Kidney epithelial cell (primary cell): ENCODE results near the gene BBIP1. TPM values are rescaled to one million over a fixed set of nuclear protein-coding genes. Genes with fewer than 3 reads are reported as not detected.
"Not testable (repeated sequence)": the region's sequence is repeated elsewhere in the genome, so short reads cannot be mapped to it uniquely, and the experiment has no call there.

ENCODE experiments used
- DNase-seq: peaks from one replicate; pipeline ENCODE4 v3.0.0-alpha.2; 2010; ENCODE audit warnings: low read depth
- H3K27me3 ChIP-seq: 2 replicates; pipeline ENCODE4 v1.6.0; 2011; ENCODE audit warnings: low read length; ENCODE audit not compliant: control insufficient read depth, insufficient read depth
- H3K36me3 ChIP-seq: 2 replicates; pipeline ENCODE4 v1.5.1; 2011; ENCODE audit warnings: low read length; ENCODE audit not compliant: control insufficient read depth, insufficient read depth
- H3K4me3 ChIP-seq: 2 replicates; pipeline ENCODE4 v1.5.1; 2011; ENCODE audit warnings: low read depth, mild to moderate bottlenecking, control low read depth, low read length
- CTCF ChIP-seq: IDR thresholded peaks from 2 replicates; pipeline ENCODE4 v1.5.1; 2011; ENCODE audit warnings: mild to moderate bottlenecking, moderate library complexity, low read length, control low read depth, inconsistent platforms; ENCODE audit not compliant: insufficient read depth, poor library complexity, severe bottlenecking
- total RNA-seq: library from RNA; depleted of rRNA; stranded (reverse); fragments of >200 nt; gene quantifications from 2 replicates; pipeline ENCODE4 v1.2.3, GENCODE V29; 2015

The BBIP1 gene
- total RNA-seq, 1 donor from 2014 or later: 24.7 TPM

GRCh38 chr10:110871298-110872084 is 47.5 kb downstream of the BBIP1 start, which contains the start of gene PDCD4:
TSS of gene PDCD4 (plus strand) at chr10:110871928. CDS start at chr10:110876028, 4,100 bp downstream.
- no peak for TF ChIP-seq CTCF
- H3K36me3 ChIP-seq: no peaks in the 10 kb centered on the region
- no peaks in the 10 kb centered on the region for H3K27me3 ChIP-seq
- DNase-seq: peak; percentile 77
- peak within 1 kb of the TSS; percentile 79 for H3K4me3 ChIP-seq

- no peak overlapping the region for H3K4me3 ChIP-seq
- DNase-seq: no peak
Measured at GRCh38 chr10:110870823-110871297, 48.1 kb downstream of the BBIP1 start.

GRCh38 chr10:110868981-110869380 is 50.0 kb downstream of the BBIP1 start:
- no peak overlapping the region for H3K4me3 ChIP-seq

More at GRCh38 chr10:110870823-110871297, 48.1 kb downstream of the BBIP1 start:
- H3K36me3 ChIP-seq: no peaks in the 10 kb centered on the region
- H3K27me3 ChIP-seq: no peaks in the 10 kb centered on the region
- TF ChIP-seq CTCF: no peak

DNA sequence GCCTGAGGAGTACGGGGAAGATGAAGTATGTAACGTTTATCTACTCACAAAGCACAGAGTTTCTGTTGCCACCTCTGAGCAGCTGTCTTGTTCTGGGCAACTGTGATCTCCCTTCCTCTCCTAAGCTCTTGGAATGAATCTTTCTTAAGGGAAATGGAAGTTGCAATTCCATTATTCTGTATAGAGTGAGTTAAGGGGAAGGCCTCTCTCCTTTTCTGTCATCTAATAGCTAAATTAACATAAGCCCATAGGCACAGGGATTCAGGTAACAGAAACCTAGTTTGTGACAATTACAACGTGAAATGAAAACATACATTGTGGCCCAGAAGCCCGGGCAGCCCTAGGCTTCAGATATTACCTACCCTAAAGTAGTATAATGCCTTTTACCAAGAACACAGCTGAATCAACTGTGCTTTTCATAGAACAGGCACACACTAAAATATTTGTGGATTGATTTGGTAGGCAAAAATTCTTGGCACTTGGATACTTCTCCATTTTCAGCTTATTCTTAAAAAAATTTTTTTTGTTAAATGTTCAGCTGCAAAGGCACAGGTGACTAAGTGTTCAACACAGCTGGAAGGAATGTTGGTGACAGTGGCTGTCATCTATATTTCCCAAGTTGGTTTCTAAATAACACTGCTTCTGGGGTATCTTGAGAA is 51.0 kb downstream of the BBIP1 start:
- Histone ChIP-seq H3K36me3 (no peaks in the 10 kb centered on the region), H3K4me3 (no peak overlapping the region), H3K27me3 (no peaks in the 10 kb centered on the region)
- DNase-seq: no peak
- no peak for TF ChIP-seq CTCF

More at GRCh38 chr10:110868981-110869380, 50.0 kb downstream of the BBIP1 start:
- no peaks in the 10 kb centered on the region for H3K36me3 ChIP-seq
- no peaks in the 10 kb centered on the region for H3K27me3 ChIP-seq
- TF ChIP-seq CTCF: no peak
- DNase-seq: no peak

- not testable (repeated sequence) for H3K36me3 ChIP-seq, H3K4me3 ChIP-seq, H3K27me3 ChIP-seq, DNase-seq
Measured at GRCh38 chr10:110867011-110867806, 51.8 kb downstream of the BBIP1 start.
